Body of pancreas (tissue), 4 donors: Measurements from ENCODE around the gene PNPLA3. TPM values are rescaled to one million over a fixed set of nuclear protein-coding genes. Genes with fewer than 3 reads are reported as not detected.

Experiments
- ATAC-seq: fragments of 150-250 bp; one replicate; pipeline ENCODE4 v1.9.1; 2016
- DNase-seq, 4 donors: peaks; one replicate each; pipeline ENCODE4 v3.0.0-alpha.2; 2019
- H3K27ac ChIP-seq, 4 donors: fragments of 200-600 bp; sonication (generic); 1 replicate in 3 of 4; 2 replicates in 1 of 4; pipeline versions ENCODE4 v1.5.1 to v1.6.1; 2016 to 2019; ENCODE audit warnings: mild to moderate bottlenecking in 1 of 4, mixed read lengths in 1 of 4, moderate library complexity in 1 of 4
- H3K27me3 ChIP-seq, 2 donors: fragments of 200-600 bp; sonication (generic); one replicate each; pipeline ENCODE4 v1.6.0; 2016; ENCODE audit warnings: mild to moderate bottlenecking in 1 of 2
- H3K36me3 ChIP-seq, 2 donors: fragments of 200-600 bp; sonication (generic); replicated peaks in 1 of 2; 2 replicates each; pipeline ENCODE4 v1.5.1; 2016; ENCODE audit warnings: low read depth in 2 of 2; ENCODE audit not compliant: insufficient read depth in 1 of 2
- H3K4me1 ChIP-seq: fragments of 200-600 bp; sonication (generic); one replicate; pipeline ENCODE4 v1.6.0; 2016
- H3K4me3 ChIP-seq, 2 donors: fragments of 200-600 bp; sonication (generic); 1 replicate in 1 of 2; 2 replicates in 1 of 2; pipeline ENCODE4 v1.5.1; 2016 to 2019
- H3K9me3 ChIP-seq, 3 donors: fragments of 200-600 bp; sonication (generic); 1 replicate in 2 of 3; 2 replicates in 1 of 3; pipeline ENCODE4 v1.5.1; 2016
- CTCF ChIP-seq, 7 experiments: fragments of 450-650 bp in 4 of 7; fragments of 200-600 bp in 3 of 7; sonication (generic) in 3 of 7; IDR thresholded peaks; one replicate each; pipeline ENCODE4 v1.5.1; 2016 to 2019; ENCODE audit warnings: antibody characterized with exemption in 7 of 7
- POLR2A ChIP-seq, 3 donors: fragments of 450-650 bp; IDR thresholded peaks; one replicate each; pipeline ENCODE4 v1.6.1; 2016; ENCODE audit warnings: antibody characterized with exemption in 3 of 3, mild to moderate bottlenecking in 2 of 3
- WGBS, 2 donors: methylation state at CpG; one replicate each; pipeline ENCODE4 v1.1.5; 2017; 5-methylcytosine and 5-hydroxymethylcytosine counted together
- intact Hi-C: fragments of 100-400 bp; cut with DNase I; formaldehyde crosslinking; loops from one replicate; pipeline ENCODE4 v1.15.1; 2023
- total RNA-seq, 2 donors: library from RNA; depleted of rRNA; stranded (reverse); fragments of >200 nt; gene quantifications; one replicate each; pipeline ENCODE4 v1.1.0, GENCODE V29; 2016

Gene PNPLA3
- total RNA-seq, 2 donors from 2014 or later, result 0.66 to 0.78 TPM

GRCh38 chr22:43994416-43994815, 70.8 kb downstream of the PNPLA3 start:
- H3K36me3 ChIP-seq, result peaks cover 0 to 15% of the 10 kb centered on the region in 2 donors

GRCh38 chr22:43995057-43995685, 71.6 kb downstream of the PNPLA3 start:
- Histone ChIP-seq H3K4me1 (no peaks in the 10 kb centered on the region), H3K9me3 (no peaks in the 10 kb centered on the region), H3K4me3 (no peak overlapping the region), H3K27me3 (no peaks in the 10 kb centered on the region), H3K36me3 (peaks cover 0 to 15% of the 10 kb centered on the region in 2 donors), H3K27ac (no peak overlapping the region)
- 92 to 94% methylated on average over 10 to 15 of the region's 15 CpGs for WGBS, 2 donors
- TF ChIP-seq CTCF (IDR thresholded peaks at IDR 0.05) (no peak), POLR2A (IDR thresholded peaks at IDR 0.05) (no peak)
- no peak for ATAC-seq
- intact Hi-C loops, result no loop called here
- no peak for DNase-seq

More at GRCh38 chr22:43994416-43994815, 70.8 kb downstream of the PNPLA3 start:
- ATAC-seq, result no peak
- Histone ChIP-seq H3K27me3 (no peaks in the 10 kb centered on the region), H3K4me3 (no peak overlapping the region), H3K4me1 (no peaks in the 10 kb centered on the region), H3K9me3 (no peaks in the 10 kb centered on the region), H3K27ac (no peak overlapping the region)
- TF ChIP-seq POLR2A (IDR thresholded peaks at IDR 0.05), result no peak
- no peak for TF ChIP-seq CTCF (IDR thresholded peaks at IDR 0.05)
- DNase-seq, result no peak
- WGBS, 2 donors, result 86 to 91% methylated on average over 7 to 9 of the region's 9 CpGs
- intact Hi-C loops, result loop anchor here (5.0 kb wide), 1 partner anchor 633 kb away; no protein-coding TSS in a partner anchor

GRCh38 chr22:43995798-43996169, 72.2 kb downstream of the PNPLA3 start:
- intact Hi-C loops, result no loop called here
- Histone ChIP-seq H3K27ac (no peak overlapping the region), H3K9me3 (no peaks in the 10 kb centered on the region), H3K36me3 (peaks cover 0 to 15% of the 10 kb centered on the region in 2 donors), H3K4me3 (no peak overlapping the region), H3K4me1 (no peaks in the 10 kb centered on the region), H3K27me3 (no peaks in the 10 kb centered on the region)
- 80 to 86% methylated on average over 10 of the region's 10 CpGs for WGBS, 2 donors
- DNase-seq, result no peak
- TF ChIP-seq CTCF (IDR thresholded peaks at IDR 0.05), result no peak
- no peak for TF ChIP-seq POLR2A (IDR thresholded peaks at IDR 0.05)
- ATAC-seq, result no peak

GRCh38 chr22:43996170-43996980, 72.8 kb downstream of the PNPLA3 start:
- Histone ChIP-seq H3K4me1 (no peaks in the 10 kb centered on the region), H3K4me3 (no peak overlapping the region), H3K27ac (no peak overlapping the region), H3K36me3 (peaks cover 0 to 15% of the 10 kb centered on the region in 2 donors), H3K9me3 (no peaks in the 10 kb centered on the region), H3K27me3 (no peaks in the 10 kb centered on the region)
- DNase-seq, result peak in 3 of 4 donors; percentile 25 to 54 (median 32)
- intact Hi-C loops, result no loop called here
- no peak for TF ChIP-seq CTCF (IDR thresholded peaks at IDR 0.05)
- TF ChIP-seq POLR2A (IDR thresholded peaks at IDR 0.05), result no peak
- ATAC-seq, result no peak
- 79 to 87% methylated on average over 42 to 45 of the region's 45 CpGs for WGBS, 2 donors
